HG02943 (cell line): Measurements from ENCODE around the gene MTMR1.
A peak's percentile ranks its signal among the peaks of the same experiment; 100 is the strongest.

Experiments used
- ATAC-seq: cut with Tn5 transposase; IDR thresholded peaks from one replicate; pipeline ENCODE4 v1.9.1; 2021; ENCODE audit warnings: mild to moderate bottlenecking, low read depth, moderate library complexity; ENCODE audit not compliant: unreplicated experiment

The MTMR1 gene

GRCh38 chrX:150692831-150693724 is at the start of gene MTMR1:
MTMR1 (plus strand) TSS chrX:150693396; CDS start chrX:150693531, 135 bp downstream.
- ATAC-seq = peak; percentile 45

- no peak for ATAC-seq
Observed at GRCh38 chrX:150643958-150644357, 49.2 kb upstream of the MTMR1 start.

GRCh38 chrX:150644422-150644821 is 48.8 kb upstream of the MTMR1 start:
- ATAC-seq = no peak

- no peak for ATAC-seq
Observed at GRCh38 chrX:150647331-150647730, 45.9 kb upstream of the MTMR1 start.

GRCh38 chrX:150648296-150648940 is 44.8 kb upstream of the MTMR1 start:
- no peak for ATAC-seq

- no peak for ATAC-seq
Observed at GRCh38 chrX:150649096-150649870, 43.9 kb upstream of the MTMR1 start.

GRCh38 chrX:150651906-150652305 is 41.3 kb upstream of the MTMR1 start:
- no peak for ATAC-seq

- no peak for ATAC-seq
Observed at GRCh38 chrX:150655788-150656187, 37.4 kb upstream of the MTMR1 start.

GRCh38 chrX:150663073-150663472 is 30.1 kb upstream of the MTMR1 start:
- ATAC-seq = no peak

- ATAC-seq = no peak
Observed at GRCh38 chrX:150664290-150664689, 28.9 kb upstream of the MTMR1 start.

- no peak for ATAC-seq
Observed at GRCh38 chrX:150676221-150676620, 17.0 kb upstream of the MTMR1 start.

GRCh38 chrX:150680974-150681373 is 12.2 kb upstream of the MTMR1 start:
- ATAC-seq = no peak

- no peak for ATAC-seq
Observed at GRCh38 chrX:150683112-150683511, 10.1 kb upstream of the MTMR1 start.

- ATAC-seq = no peak
Observed at GRCh38 chrX:150683536-150684146, 9.6 kb upstream of the MTMR1 start.

GRCh38 chrX:150688911-150689451 is 4.2 kb upstream of the MTMR1 start:
- no peak for ATAC-seq

- ATAC-seq = no peak
Observed at GRCh38 chrX:150690126-150690525, 3.1 kb upstream of the MTMR1 start.

- ATAC-seq = no peak
Observed at GRCh38 chrX:150692296-150692695, 900 bp upstream of the MTMR1 start.

GRCh38 chrX:150693725-150694574 is 754 bp downstream of the MTMR1 start:
- peak; percentile 56 for ATAC-seq

GRCh38 chrX:150694738-150695410 is 1.7 kb downstream of the MTMR1 start:
- no peak for ATAC-seq
